Measurements from ENCODE around the gene CHGA.

Gene CHGA

GRCh38 chr14:92928961-92929688, 6.2 kb downstream of the CHGA start:
- Histone ChIP-seq H3K27me3 (no peaks in the 10 kb centered on the region), H3K27ac (no peak overlapping the region), H3K36me3 (no peaks in the 10 kb centered on the region), H3K9ac (no peak overlapping the region), H3K9me3 (no peaks in the 10 kb centered on the region), H3K4me2 (no peak overlapping the region), H4K20me1 (no peaks in the 10 kb centered on the region; the same call in 1 of the 2 replicates), H3K4me3 (no peak overlapping the region), H3K4me1 (peaks cover 8% of the 10 kb centered on the region)
- no peak for TF ChIP-seq Cebpa-rat (IDR thresholded peaks at IDR 0.05)

GRCh38 chr14:92929689-92930608, 7.0 kb downstream of the CHGA start:
- H3K27me3 ChIP-seq: no peaks in the 10 kb centered on the region
- H3K36me3 ChIP-seq: no peaks in the 10 kb centered on the region
- H3K9me3 ChIP-seq: no peaks in the 10 kb centered on the region
- H4K20me1 ChIP-seq: no peaks in the 10 kb centered on the region; the same call in 1 of the 2 replicates
- no peak overlapping the region for H3K27ac ChIP-seq
- TF ChIP-seq Cebpa-rat (IDR thresholded peaks at IDR 0.05): no peak
- H3K4me1 ChIP-seq: no peaks in the 10 kb centered on the region
- no peak overlapping the region for H3K4me2 ChIP-seq
- H3K9ac ChIP-seq: no peak overlapping the region
- H3K4me3 ChIP-seq: no peak overlapping the region

- Histone ChIP-seq H3K9me3 (no peaks in the 10 kb centered on the region), H3K4me3 (no peak overlapping the region), H3K4me1 (no peaks in the 10 kb centered on the region), H3K36me3 (peaks cover 6% of the 10 kb centered on the region; the same call in 1 of the 2 replicates), H3K4me2 (no peak overlapping the region), H3K27ac (no peak overlapping the region), H4K20me1 (no peaks in the 10 kb centered on the region; the same call in 1 of the 2 replicates), H3K9ac (no peak overlapping the region), H3K27me3 (no peaks in the 10 kb centered on the region)
- TF ChIP-seq Cebpa-rat (IDR thresholded peaks at IDR 0.05): no peak
Observed at GRCh38 chr14:92930737-92931602, 8.0 kb downstream of the CHGA start.

- no peaks in the 10 kb centered on the region for H3K9me3 ChIP-seq
- H3K27ac ChIP-seq: no peak overlapping the region
- no peak overlapping the region for H3K9ac ChIP-seq
- H3K4me3 ChIP-seq: no peak overlapping the region
- peaks cover 12% of the 10 kb centered on the region; the same call in 1 of the 2 replicates for H3K36me3 ChIP-seq
- TF ChIP-seq Cebpa-rat (IDR thresholded peaks at IDR 0.05): no peak
- no peak overlapping the region for H3K4me2 ChIP-seq
- no peaks in the 10 kb centered on the region for H3K27me3 ChIP-seq
- no peaks in the 10 kb centered on the region for H4K20me1 ChIP-seq
- H3K4me1 ChIP-seq: no peaks in the 10 kb centered on the region
Observed at GRCh38 chr14:92931681-92932447, 8.9 kb downstream of the CHGA start.

GRCh38 chr14:92932448-92933395, 9.8 kb downstream of the CHGA start:
- Histone ChIP-seq H3K4me2 (no peak overlapping the region), H3K27ac (0 out of 2 replicates have a peak overlapping the region, but pooled peaks have one; percentile 9), H3K27me3 (no peaks in the 10 kb centered on the region), H3K4me1 (no peaks in the 10 kb centered on the region), H4K20me1 (no peaks in the 10 kb centered on the region), H3K36me3 (peaks cover 12% of the 10 kb centered on the region; the same call in 1 of the 2 replicates), H3K4me3 (no peak overlapping the region), H3K9me3 (no peaks in the 10 kb centered on the region), H3K9ac (no peak overlapping the region)
- TF ChIP-seq Cebpa-rat (IDR thresholded peaks at IDR 0.05): no peak

GRCh38 chr14:92933481-92933880, 10.5 kb downstream of the CHGA start:
- H3K9ac ChIP-seq: no peak overlapping the region
- no peaks in the 10 kb centered on the region for H3K27me3 ChIP-seq
- no peaks in the 10 kb centered on the region for H4K20me1 ChIP-seq
- no peak overlapping the region for H3K4me2 ChIP-seq
- H3K36me3 ChIP-seq: peaks cover 15% of the 10 kb centered on the region; the same call in 1 of the 2 replicates
- no peaks in the 10 kb centered on the region for H3K4me1 ChIP-seq
- H3K27ac ChIP-seq: no peak overlapping the region
- TF ChIP-seq Cebpa-rat (IDR thresholded peaks at IDR 0.05): no peak
- H3K4me3 ChIP-seq: no peak overlapping the region
- no peaks in the 10 kb centered on the region for H3K9me3 ChIP-seq

GRCh38 chr14:92934196-92935085, 11.5 kb downstream of the CHGA start:
- Histone ChIP-seq H3K9me3 (no peaks in the 10 kb centered on the region), H3K36me3 (peaks cover 15% of the 10 kb centered on the region; the same call in 1 of the 2 replicates), H3K27me3 (no peaks in the 10 kb centered on the region), H3K9ac (no peak overlapping the region), H3K4me3 (no peak overlapping the region), H3K4me2 (no peak overlapping the region), H3K27ac (no peak overlapping the region), H3K4me1 (peaks cover 3% of the 10 kb centered on the region; the same call in 1 of the 2 replicates), H4K20me1 (no peaks in the 10 kb centered on the region)
- no peak for TF ChIP-seq Cebpa-rat (IDR thresholded peaks at IDR 0.05)

Measured in BLaER1 (cell line).